Mucosa of rectum (tissue), 2 donors: ENCODE results near the gene ATAD1.
"Not testable (repeated sequence)": the region's sequence is repeated elsewhere in the genome, so short reads cannot be mapped to it uniquely, and the experiment has no call there.

Experiments
- H3K27ac ChIP-seq, 2 donors: one replicate each; pipeline ENCODE4 v1.7.0; 2013; ENCODE audit warnings: inconsistent platforms in 2 of 2, low read depth in 2 of 2, low read length in 2 of 2
- H3K27me3 ChIP-seq, 2 donors: one replicate each; pipeline ENCODE4 v1.7.0; 2013; ENCODE audit warnings: low read length in 2 of 2; ENCODE audit not compliant: control insufficient read depth in 2 of 2, insufficient read depth in 2 of 2
- H3K36me3 ChIP-seq, 2 donors: one replicate each; pipeline ENCODE4 v1.7.0; 2013; ENCODE audit warnings: low read length in 2 of 2; ENCODE audit not compliant: control insufficient read depth in 2 of 2, insufficient read depth in 2 of 2
- H3K4me1 ChIP-seq, 2 donors: one replicate each; pipeline ENCODE4 v1.7.0; 2013; ENCODE audit warnings: low read length in 2 of 2, mild to moderate bottlenecking in 1 of 2; ENCODE audit not compliant: control insufficient read depth in 2 of 2, insufficient read depth in 2 of 2
- H3K4me3 ChIP-seq, 2 donors: one replicate each; pipeline ENCODE4 v1.7.0; 2013; ENCODE audit warnings: low read length in 2 of 2
- H3K9ac ChIP-seq, 2 donors: one replicate each; pipeline ENCODE4 v1.7.0; 2013; ENCODE audit warnings: low read length in 2 of 2, low read depth in 1 of 2, mild to moderate bottlenecking in 1 of 2
- H3K9me3 ChIP-seq, 2 donors: one replicate each; pipeline ENCODE4 v1.7.0; 2013; ENCODE audit warnings: low read length in 2 of 2; ENCODE audit not compliant: control insufficient read depth in 2 of 2
- donor health status: healthy.
- donor health status: Normal muscosa, but diverticular disease.

ATAD1 gene

GRCh38 chr10:87761153-87761552 is 56.9 kb downstream of the ATAD1 start:
- peaks cover 14 to 25% of the 10 kb centered on the region in 2 donors for H3K36me3 ChIP-seq
- H3K4me1 ChIP-seq: no peaks in the 10 kb centered on the region
- H3K9me3 ChIP-seq: no peaks in the 10 kb centered on the region
- no peaks in the 10 kb centered on the region for H3K27me3 ChIP-seq
- no peak overlapping the region for H3K9ac ChIP-seq
- no peak overlapping the region for H3K4me3 ChIP-seq
- no peak overlapping the region for H3K27ac ChIP-seq

- H3K36me3 ChIP-seq: peaks cover 20 to 24% of the 10 kb centered on the region in 2 donors
- H3K4me3 ChIP-seq: no peak overlapping the region
- no peaks in the 10 kb centered on the region for H3K4me1 ChIP-seq
- H3K27ac ChIP-seq: no peak overlapping the region
- H3K9me3 ChIP-seq: no peaks in the 10 kb centered on the region
- no peak overlapping the region for H3K9ac ChIP-seq
- no peaks in the 10 kb centered on the region for H3K27me3 ChIP-seq
Measured at GRCh38 chr10:87760195-87760905, 57.7 kb downstream of the ATAD1 start.

DNA sequence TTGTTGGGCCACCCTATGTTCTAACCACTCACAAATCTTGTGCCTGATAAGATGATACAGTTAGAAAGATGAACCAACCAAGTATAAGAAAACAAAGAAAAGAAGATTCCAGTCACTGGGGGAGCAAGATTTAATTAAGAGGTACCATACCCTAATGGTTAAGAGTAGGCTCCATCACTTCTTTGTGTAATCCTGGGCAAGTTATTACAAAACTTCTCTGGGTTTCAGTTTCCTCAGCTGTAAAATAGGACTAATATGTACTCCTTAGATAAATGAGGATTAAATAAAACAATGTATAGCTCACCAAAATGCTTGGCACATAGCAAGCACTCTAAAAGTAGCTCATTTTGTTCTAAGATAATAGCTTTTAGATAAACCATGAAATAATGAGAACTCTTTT is 58.5 kb downstream of the ATAD1 start:
- H3K4me1 ChIP-seq: no peaks in the 10 kb centered on the region
- H3K9me3 ChIP-seq: no peaks in the 10 kb centered on the region
- no peak overlapping the region for H3K9ac ChIP-seq
- H3K27ac ChIP-seq: no peak overlapping the region
- H3K4me3 ChIP-seq: no peak overlapping the region
- no peaks in the 10 kb centered on the region for H3K27me3 ChIP-seq
- peaks cover 20 to 28% of the 10 kb centered on the region in 2 donors for H3K36me3 ChIP-seq

GRCh38 chr10:87757685-87758084 is 60.3 kb downstream of the ATAD1 start:
- peaks cover 23 to 29% of the 10 kb centered on the region in 2 donors for H3K36me3 ChIP-seq
- H3K27ac ChIP-seq: no peak overlapping the region
- H3K4me3 ChIP-seq: no peak overlapping the region
- no peaks in the 10 kb centered on the region for H3K9me3 ChIP-seq
- H3K27me3 ChIP-seq: no peaks in the 10 kb centered on the region
- no peak overlapping the region for H3K9ac ChIP-seq
- H3K4me1 ChIP-seq: no peaks in the 10 kb centered on the region

DNA sequence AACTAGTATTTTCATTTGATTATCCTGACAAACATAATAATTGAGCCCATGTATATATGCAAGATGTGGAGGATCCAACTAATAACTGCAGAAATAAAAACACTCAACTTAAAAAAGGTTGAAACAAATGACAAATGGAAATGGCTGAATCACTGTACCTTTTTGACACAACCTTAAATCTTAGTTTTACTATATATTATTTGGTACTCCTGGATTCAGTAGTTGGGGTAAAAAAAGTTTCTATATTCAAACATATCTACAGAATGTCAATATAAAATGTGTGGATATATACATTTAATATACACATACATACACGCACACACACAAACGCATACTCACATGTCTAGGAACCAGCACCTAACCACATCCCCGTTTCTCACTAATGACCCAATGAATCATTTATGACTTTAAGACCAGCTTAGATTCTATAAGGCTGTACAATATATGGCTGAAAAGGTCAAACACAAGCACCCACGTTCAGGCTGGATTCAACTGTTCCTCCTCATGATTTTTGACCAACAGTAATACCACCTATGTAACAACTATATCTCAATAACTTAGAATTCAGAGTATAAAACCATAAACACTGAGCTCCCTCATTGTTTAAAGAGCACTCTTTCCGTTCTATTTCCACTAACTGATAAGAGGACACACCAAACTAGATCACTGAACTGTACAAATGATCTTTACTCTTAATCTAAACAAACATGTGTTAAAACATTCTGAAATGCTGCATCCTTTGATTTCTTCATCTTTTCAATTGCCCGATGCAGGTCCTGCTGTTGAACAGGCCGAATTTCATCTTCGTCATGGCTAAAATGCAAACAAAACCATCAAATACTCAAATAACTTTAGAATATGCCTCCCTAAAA is 63.8 kb downstream of the ATAD1 start:
- Histone ChIP-seq H3K27ac (no peak overlapping the region), H3K4me1 (no peaks in the 10 kb centered on the region), H3K9me3 (no peaks in the 10 kb centered on the region), H3K27me3 (no peaks in the 10 kb centered on the region), H3K36me3 (peaks cover 12 to 21% of the 10 kb centered on the region in 2 donors), H3K4me3 (no peak overlapping the region), H3K9ac (no peak overlapping the region)

GRCh38 chr10:87752566-87752965 is 65.5 kb downstream of the ATAD1 start:
- Histone ChIP-seq H3K9ac (no peak overlapping the region), H3K27me3 (no peaks in the 10 kb centered on the region), H3K36me3 (peaks cover 12 to 21% of the 10 kb centered on the region in 2 donors), H3K4me1 (no peaks in the 10 kb centered on the region), H3K27ac (no peak overlapping the region), H3K4me3 (no peak overlapping the region), H3K9me3 (no peaks in the 10 kb centered on the region)

GRCh38 chr10:87751274-87751673 is 66.8 kb downstream of the ATAD1 start:
- peaks cover 0 to 2% of the 10 kb centered on the region in 2 donors for H3K4me1 ChIP-seq
- H3K9me3 ChIP-seq: no peaks in the 10 kb centered on the region
- no peak overlapping the region for H3K27ac ChIP-seq
- peaks cover 18 to 22% of the 10 kb centered on the region in 2 donors for H3K36me3 ChIP-seq
- no peaks in the 10 kb centered on the region for H3K27me3 ChIP-seq
- no peak overlapping the region for H3K9ac ChIP-seq
- H3K4me3 ChIP-seq: no peak overlapping the region

GRCh38 chr10:87750817-87751216 is 67.2 kb downstream of the ATAD1 start:
- Histone ChIP-seq H3K36me3 (peaks cover 14 to 18% of the 10 kb centered on the region in 2 donors), H3K4me1 (peaks cover 0 to 2% of the 10 kb centered on the region in 2 donors), H3K27me3 (no peaks in the 10 kb centered on the region), H3K4me3 (no peak overlapping the region), H3K27ac (no peak overlapping the region), H3K9me3 (no peaks in the 10 kb centered on the region), H3K9ac (no peak overlapping the region)

GRCh38 chr10:87750001-87750671 is 67.9 kb downstream of the ATAD1 start:
- Histone ChIP-seq H3K4me1 (peaks cover 0 to 2% of the 10 kb centered on the region in 2 donors), H3K36me3 (peaks cover 16 to 17% of the 10 kb centered on the region in 2 donors), H3K4me3 (no peak overlapping the region), H3K9me3 (no peaks in the 10 kb centered on the region), H3K27ac (no peak overlapping the region), H3K9ac (no peak overlapping the region), H3K27me3 (no peaks in the 10 kb centered on the region)

DNA sequence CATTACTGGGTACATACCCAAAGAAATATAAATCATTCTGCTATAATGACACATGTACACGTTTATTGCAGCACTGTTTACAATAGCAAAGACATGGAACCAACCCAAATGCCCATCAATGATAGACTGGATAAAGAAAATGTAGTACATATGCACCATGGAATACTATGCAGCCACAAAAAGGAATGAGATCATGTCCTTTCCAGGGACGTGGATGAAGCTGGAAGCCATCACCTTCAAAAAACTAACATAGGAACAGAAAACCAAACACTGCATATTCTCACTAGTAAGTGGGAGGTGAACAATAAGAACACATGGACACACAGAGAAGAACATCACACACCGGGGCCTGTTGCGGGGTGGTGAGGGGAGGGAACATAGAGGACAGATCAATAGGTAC is 69.8 kb downstream of the ATAD1 start:
- not testable (repeated sequence) for H3K4me1 ChIP-seq, H3K27me3 ChIP-seq, H3K9me3 ChIP-seq, H3K4me3 ChIP-seq, H3K9ac ChIP-seq, H3K27ac ChIP-seq
- H3K36me3 ChIP-seq: peaks cover 17 to 30% of the 10 kb centered on the region in 2 donors
